ENCODE measurements around the gene BCAS1.

- TF ChIP-seq GABPA (IDR thresholded peaks at IDR 0.05; ENCODE audit: low read depth) (no peak), CTCF (IDR thresholded peaks at IDR 0.05; ENCODE audit: insufficient read depth, low read length) (no peak), REST (IDR thresholded peaks at IDR 0.05; ENCODE audit: insufficient replicate concordance, low read depth) (no peak), POLR2AphosphoS5 (IDR thresholded peaks at IDR 0.05; ENCODE audit: low read depth) (no peak)
Observed at GRCh38 chr20:54107181-54107580, 36.8 kb upstream of the BCAS1 start.
